Activated T-helper 2 cell treated with anti-CD3 and anti-CD28 coated beads, Interferon-gamma antibody, Interleukin-2, Interleukin-4, amounts not matched to agents 10 μg/mL and 5 μg/mL and 100 μg/mL, durations not matched to agents 14 hours and 24 hours and 36 hours (primary cell): ENCODE data around the gene TANC1. TPM values are rescaled to one million over a fixed set of nuclear protein-coding genes. Genes with fewer than 3 reads are reported as not detected.

Experiments used
- DNase-seq: peaks from one replicate; pipeline ENCODE4 v3.0.0; 2021; ENCODE audit warnings: low spot score
- H3K27ac Mint-ChIP-seq: one replicate; pipeline ENCODE4 v1.8.0; 2021; ENCODE audit warnings: mixed read lengths
- H3K27me3 Mint-ChIP-seq: one replicate; pipeline ENCODE4 v1.8.0; 2021; ENCODE audit warnings: low read depth, mixed read lengths
- H3K36me3 Mint-ChIP-seq: one replicate; pipeline ENCODE4 v1.8.0; 2021; ENCODE audit warnings: low read depth, mixed read lengths
- H3K4me1 Mint-ChIP-seq: one replicate; pipeline ENCODE4 v1.8.0; 2021; ENCODE audit warnings: low read depth, mixed read lengths
- H3K4me3 Mint-ChIP-seq: one replicate; pipeline ENCODE4 v1.8.0; 2021; ENCODE audit warnings: low read depth, mild to moderate bottlenecking, moderate library complexity, mixed read lengths
- H3K9me3 Mint-ChIP-seq: one replicate; pipeline ENCODE4 v1.8.0; 2021; ENCODE audit warnings: mixed read lengths
- intact Hi-C: fragments of 100-400 bp; cut with micrococcal nuclease; formaldehyde crosslinking; loops from one replicate; pipeline ENCODE4 v1.15.1; 2023
- total RNA-seq: library from RNA; stranded (reverse); gene quantifications from 2 replicates; pipeline ENCODE4 v1.2.3, GENCODE V29; 2022

TANC1 gene
- total RNA-seq, 1 donor from 2014 or later, result 0.34 TPM

GRCh38 chr2:159175182-159175581 is 206.7 kb downstream of the TANC1 start:
- Mint-ChIP-seq H3K27me3 (no peaks in the 10 kb centered on the region), H3K27ac (no peak overlapping the region), H3K4me1 (no peaks in the 10 kb centered on the region), H3K9me3 (no peaks in the 10 kb centered on the region), H3K36me3 (no peaks in the 10 kb centered on the region), H3K4me3 (no peak overlapping the region)
- intact Hi-C loops, result no loop called here
- DNase-seq, result no peak

DNA sequence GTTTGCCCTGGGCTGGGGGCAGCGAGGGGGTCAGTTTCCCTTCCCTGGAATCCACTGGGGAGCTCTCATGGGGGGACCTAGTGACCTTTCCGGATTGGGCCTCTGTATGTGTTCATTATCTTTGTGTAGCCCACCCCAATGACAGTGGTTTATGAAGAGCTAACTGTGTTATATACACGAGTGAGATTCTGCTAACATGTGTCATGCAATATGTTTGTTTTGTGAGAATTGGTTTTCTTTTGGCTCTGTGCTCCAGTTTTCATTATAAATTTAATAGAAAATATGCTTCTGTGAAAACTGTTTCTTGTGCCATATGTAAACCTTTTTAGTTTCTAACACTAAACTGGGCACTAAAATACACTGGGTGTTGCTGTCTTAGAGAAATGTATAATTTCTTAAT is 207.5 kb downstream of the TANC1 start:
- Mint-ChIP-seq H3K27me3 (no peaks in the 10 kb centered on the region), H3K4me1 (no peaks in the 10 kb centered on the region), H3K36me3 (no peaks in the 10 kb centered on the region), H3K4me3 (no peak overlapping the region), H3K27ac (no peak overlapping the region), H3K9me3 (no peaks in the 10 kb centered on the region)
- intact Hi-C loops, result no loop called here
- no peak for DNase-seq

- intact Hi-C loops, result no loop called here
- Mint-ChIP-seq H3K4me1 (no peaks in the 10 kb centered on the region), H3K9me3 (no peaks in the 10 kb centered on the region), H3K27me3 (no peaks in the 10 kb centered on the region), H3K36me3 (no peaks in the 10 kb centered on the region), H3K4me3 (no peak overlapping the region), H3K27ac (no peak overlapping the region)
- no peak for DNase-seq
Measured at GRCh38 chr2:159176555-159176954, 208.1 kb downstream of the TANC1 start.

DNA sequence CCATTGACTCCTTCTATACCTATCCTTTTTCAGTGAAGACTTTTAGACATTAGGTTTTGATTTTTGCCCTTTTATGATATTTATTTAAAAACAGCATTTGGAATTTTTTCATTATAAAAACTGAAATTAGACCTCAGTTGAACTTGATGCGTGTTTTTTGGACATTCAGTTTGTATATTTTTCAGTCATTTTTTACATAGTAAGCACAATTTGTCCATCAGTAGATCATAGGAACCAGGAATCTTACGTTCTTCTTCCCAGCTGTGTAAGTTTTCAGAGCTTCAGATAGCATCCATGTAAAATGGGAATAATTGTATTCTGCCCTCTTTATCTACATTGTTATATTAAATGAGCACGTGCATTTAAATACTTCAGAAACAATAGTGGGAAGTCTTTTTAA is 208.9 kb downstream of the TANC1 start:
- intact Hi-C loops, result no loop called here
- Mint-ChIP-seq H3K4me3 (no peak overlapping the region), H3K4me1 (no peaks in the 10 kb centered on the region), H3K9me3 (no peaks in the 10 kb centered on the region), H3K27ac (no peak overlapping the region), H3K36me3 (no peaks in the 10 kb centered on the region), H3K27me3 (no peaks in the 10 kb centered on the region)
- no peak for DNase-seq

DNA sequence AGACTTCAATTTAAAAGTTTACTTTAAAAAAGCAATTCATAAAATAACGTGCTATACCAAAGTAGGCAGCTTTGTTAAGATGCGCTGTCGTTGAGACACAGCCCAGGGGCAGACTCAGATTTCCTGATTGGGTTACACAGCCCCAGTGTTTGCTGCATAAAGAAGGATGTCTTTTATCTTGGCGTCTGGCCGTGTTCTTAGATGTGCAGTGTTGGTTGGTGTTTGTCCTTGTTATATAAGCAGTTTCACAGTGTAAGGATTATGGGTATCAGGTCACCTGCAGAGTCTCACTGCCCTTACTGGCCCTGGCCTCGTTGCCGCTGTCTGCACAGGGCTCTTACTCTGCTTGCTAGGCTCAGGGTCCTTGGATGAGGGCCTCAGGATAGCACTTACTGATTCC is 209.5 kb downstream of the TANC1 start:
- intact Hi-C loops, result no loop called here
- Mint-ChIP-seq H3K4me1 (no peaks in the 10 kb centered on the region), H3K27me3 (no peaks in the 10 kb centered on the region), H3K36me3 (no peaks in the 10 kb centered on the region), H3K27ac (no peak overlapping the region), H3K9me3 (no peaks in the 10 kb centered on the region), H3K4me3 (no peak overlapping the region)
- no peak for DNase-seq

DNA sequence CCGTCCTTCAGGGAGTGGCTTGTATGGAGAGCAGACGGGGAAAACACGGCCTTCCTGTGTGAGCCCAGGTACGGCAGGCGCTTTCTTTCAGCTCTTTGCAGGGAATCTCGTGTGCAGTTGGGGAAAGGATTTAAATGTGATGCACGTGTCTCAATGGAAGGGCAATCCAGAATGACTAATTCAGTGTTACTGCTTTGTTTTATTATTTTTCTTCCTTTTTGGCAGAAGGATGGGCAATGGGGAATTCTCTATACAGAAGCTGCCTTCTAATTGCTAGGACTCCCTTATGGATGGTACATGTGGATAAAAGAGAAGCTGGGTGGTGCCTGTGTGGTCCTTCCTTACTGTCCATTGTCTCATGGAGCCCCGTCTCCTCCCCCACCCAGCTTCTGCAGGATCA is 210.7 kb downstream of the TANC1 start:
- Mint-ChIP-seq H3K27me3 (no peaks in the 10 kb centered on the region), H3K4me1 (no peaks in the 10 kb centered on the region), H3K4me3 (no peak overlapping the region), H3K36me3 (no peaks in the 10 kb centered on the region), H3K9me3 (no peaks in the 10 kb centered on the region), H3K27ac (no peak overlapping the region)
- DNase-seq, result no peak
- intact Hi-C loops, result no loop called here

DNA sequence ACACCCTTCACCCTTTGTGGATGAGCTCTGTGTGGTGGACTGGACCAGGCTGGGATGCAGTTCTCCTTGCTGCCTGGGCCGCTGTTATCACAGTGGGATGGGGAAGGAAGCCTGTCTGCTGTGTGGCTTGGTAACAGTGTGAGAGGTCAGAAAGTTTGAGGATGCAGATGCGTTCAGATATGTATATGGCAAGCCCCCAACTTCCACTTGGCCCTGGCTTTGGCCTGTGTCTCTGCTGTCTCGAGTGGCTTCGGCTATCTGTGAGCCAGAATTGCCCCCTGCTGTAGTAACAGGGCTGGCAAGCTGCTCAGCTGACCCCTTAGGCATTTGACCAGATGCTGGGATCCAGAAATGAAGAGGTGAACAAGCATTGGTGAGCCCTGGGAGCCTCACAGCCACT is 211.3 kb downstream of the TANC1 start:
- intact Hi-C loops, result no loop called here
- H3K36me3 Mint-ChIP-seq, result no peaks in the 10 kb centered on the region
- H3K9me3 Mint-ChIP-seq, result no peaks in the 10 kb centered on the region
- H3K4me3 Mint-ChIP-seq, result no peak overlapping the region
- no peaks in the 10 kb centered on the region for H3K4me1 Mint-ChIP-seq
- no peak overlapping the region for H3K27ac Mint-ChIP-seq
- DNase-seq, result no peak
- no peaks in the 10 kb centered on the region for H3K27me3 Mint-ChIP-seq

GRCh38 chr2:159183346-159183745 is 214.9 kb downstream of the TANC1 start:
- Mint-ChIP-seq H3K9me3 (no peaks in the 10 kb centered on the region), H3K4me3 (no peak overlapping the region), H3K36me3 (no peaks in the 10 kb centered on the region), H3K27ac (no peak overlapping the region), H3K27me3 (no peaks in the 10 kb centered on the region), H3K4me1 (peaks cover 5% of the 10 kb centered on the region)
- DNase-seq, result no peak
- intact Hi-C loops, result no loop called here

DNA sequence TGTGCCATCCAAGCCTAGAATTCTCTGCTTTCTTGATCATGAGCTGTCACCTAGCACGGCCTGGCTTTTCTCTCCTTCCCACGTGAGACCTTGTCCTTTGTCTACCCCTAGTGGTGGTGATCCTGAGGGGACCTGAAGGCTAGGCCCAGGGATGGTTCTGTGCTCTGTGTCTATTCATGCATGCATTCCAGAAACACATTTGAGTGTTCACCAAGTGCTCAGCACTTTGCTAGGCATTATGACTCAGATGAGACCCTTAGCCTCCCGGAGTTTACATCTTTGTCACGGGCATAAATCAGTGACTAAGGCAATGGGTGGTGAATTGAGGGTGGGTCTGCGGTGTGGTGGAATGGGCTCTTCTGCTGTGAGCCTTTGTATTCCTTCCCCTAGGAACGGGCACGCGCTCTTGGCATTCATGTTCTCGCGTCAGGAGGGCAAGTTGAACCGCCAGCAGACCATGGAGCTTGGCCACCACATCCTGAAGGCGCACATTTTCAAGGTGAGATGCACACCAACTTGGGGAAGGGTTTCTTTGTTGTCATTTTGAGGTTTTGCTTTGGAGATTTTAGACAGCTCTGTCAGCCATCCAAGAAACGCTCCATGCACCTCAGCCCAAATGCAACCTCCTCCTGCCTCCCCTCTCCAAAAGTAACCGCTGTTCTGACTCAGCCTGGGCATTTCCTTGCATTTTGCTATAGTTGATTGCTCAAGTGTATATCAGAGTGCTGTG is 217.1 kb downstream of the TANC1 start:
- Mint-ChIP-seq H3K4me1 (peaks cover 5% of the 10 kb centered on the region), H3K36me3 (no peaks in the 10 kb centered on the region), H3K9me3 (no peaks in the 10 kb centered on the region), H3K27me3 (no peaks in the 10 kb centered on the region), H3K4me3 (no peak overlapping the region), H3K27ac (no peak overlapping the region)
- no peak for DNase-seq
- intact Hi-C loops, result no loop called here

DNA sequence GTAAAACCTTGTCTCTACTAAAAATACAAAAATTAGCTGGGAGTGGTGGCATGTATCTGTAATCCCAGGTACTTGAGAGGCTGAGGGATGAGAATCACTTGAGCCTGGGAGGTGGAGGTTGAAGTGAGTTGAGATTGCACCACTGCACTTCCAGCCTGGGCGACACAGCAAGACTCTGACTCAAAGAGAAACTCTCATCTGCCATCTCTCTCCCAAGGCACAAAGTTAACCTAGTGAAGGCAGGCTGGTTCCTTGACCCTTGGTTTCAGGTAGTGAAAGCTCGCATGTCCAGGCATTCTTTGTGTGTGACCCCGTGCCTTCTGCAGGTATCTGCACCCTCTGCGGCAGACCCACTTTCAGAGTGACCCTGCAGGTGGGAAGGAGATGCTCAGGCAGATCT is 218.0 kb downstream of the TANC1 start:
- H3K4me3 Mint-ChIP-seq, result no peak overlapping the region
- no peak overlapping the region for H3K27ac Mint-ChIP-seq
- peaks cover 5% of the 10 kb centered on the region for H3K4me1 Mint-ChIP-seq
- H3K27me3 Mint-ChIP-seq, result no peaks in the 10 kb centered on the region
- H3K9me3 Mint-ChIP-seq, result no peaks in the 10 kb centered on the region
- no peaks in the 10 kb centered on the region for H3K36me3 Mint-ChIP-seq
- no peak for DNase-seq
- intact Hi-C loops, result no loop called here

- intact Hi-C loops, result no loop called here
- Mint-ChIP-seq H3K27ac (no peak overlapping the region), H3K9me3 (no peaks in the 10 kb centered on the region), H3K27me3 (no peaks in the 10 kb centered on the region), H3K4me3 (no peak overlapping the region), H3K36me3 (no peaks in the 10 kb centered on the region), H3K4me1 (peaks cover 5% of the 10 kb centered on the region)
- DNase-seq, result no peak
Measured at GRCh38 chr2:159187106-159187505, 218.7 kb downstream of the TANC1 start.

GRCh38 chr2:159188449-159188848 is 220.0 kb downstream of the TANC1 start:
- intact Hi-C loops, result no loop called here
- H3K27ac Mint-ChIP-seq, result no peak overlapping the region

DNA sequence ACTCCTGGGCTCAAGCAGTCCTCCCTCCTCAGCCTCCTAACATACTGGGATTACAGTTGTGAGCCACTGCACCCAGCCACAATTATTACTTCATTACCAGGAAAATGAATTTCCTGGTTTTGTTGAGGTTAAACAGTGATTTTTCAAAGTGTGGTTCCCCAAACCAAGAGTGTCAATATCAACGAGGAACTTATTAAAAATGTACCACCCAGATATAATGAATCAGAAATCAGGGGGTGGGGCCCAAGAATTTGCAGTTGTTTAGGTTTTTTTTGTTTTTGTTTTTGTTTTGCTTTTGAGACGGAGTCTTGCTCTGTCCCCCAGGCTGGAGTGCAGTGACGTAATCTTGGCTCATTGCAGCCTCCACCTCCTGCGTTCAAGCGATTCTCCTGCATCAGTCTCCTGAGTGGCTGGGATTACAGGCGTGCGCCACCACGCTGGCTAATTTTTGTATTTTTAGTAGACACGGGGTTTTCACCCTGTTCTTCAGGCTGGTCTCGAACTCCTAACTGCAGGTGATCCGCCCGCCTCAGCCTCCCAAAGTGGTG is 224.0 kb downstream of the TANC1 start:
- intact Hi-C loops, result no loop called here

More at GRCh38 chr2:159188449-159188848, 220.0 kb downstream of the TANC1 start:
- Mint-ChIP-seq H3K4me1 (peaks cover 5% of the 10 kb centered on the region), H3K36me3 (no peaks in the 10 kb centered on the region), H3K4me3 (no peak overlapping the region), H3K9me3 (no peaks in the 10 kb centered on the region), H3K27me3 (no peaks in the 10 kb centered on the region)
- DNase-seq, result no peak

More for the DNA sequence above, 224.0 kb downstream of the TANC1 start:
- Mint-ChIP-seq H3K9me3 (no peaks in the 10 kb centered on the region), H3K4me1 (no peaks in the 10 kb centered on the region), H3K27me3 (no peaks in the 10 kb centered on the region), H3K4me3 (no peak overlapping the region), H3K36me3 (no peaks in the 10 kb centered on the region), H3K27ac (no peak overlapping the region)
- no peak for DNase-seq
